Breast epithelium (tissue), 4 donors: Measurements from ENCODE around the gene RALGDS. TPM values are rescaled to one million over a fixed set of nuclear protein-coding genes. Genes with fewer than 3 reads are reported as not detected.

Experiments
- DNase-seq, 2 donors: peaks; one replicate each; pipeline ENCODE4 v3.0.0-alpha.2; 2019; ENCODE audit warnings: low spot score in 2 of 2
- H3K27ac ChIP-seq, 2 donors: fragments of 200-600 bp; sonication (generic) in 1 of 2; one replicate each; pipeline ENCODE4 v1.5.1; 2016 to 2019; ENCODE audit warnings: mild to moderate bottlenecking in 1 of 2
- H3K27me3 ChIP-seq, 2 donors: fragments of 200-600 bp; sonication (generic) in 1 of 2; one replicate each; pipeline versions ENCODE4 v1.5.1 to v1.6.0; 2017 to 2019; ENCODE audit warnings: control low read depth in 1 of 2, mild to moderate bottlenecking in 1 of 2
- H3K36me3 ChIP-seq: fragments of 200-600 bp; one replicate; pipeline ENCODE4 v1.5.1; 2019
- H3K4me1 ChIP-seq, 2 donors: fragments of 200-600 bp; sonication (generic); one replicate each; pipeline ENCODE4 v1.5.1; 2016 to 2019; ENCODE audit warnings: control low read depth in 1 of 2
- H3K4me3 ChIP-seq, 3 donors: fragments of 200-600 bp; sonication (generic); 1 replicate in 2 of 3; 2 replicates in 1 of 3; pipeline ENCODE4 v1.5.1; 2016 to 2019; ENCODE audit warnings: mild to moderate bottlenecking in 3 of 3, moderate library complexity in 2 of 3
- H3K9me3 ChIP-seq, 2 donors: fragments of 200-600 bp; sonication (generic) in 1 of 2; one replicate each; pipeline ENCODE4 v1.5.1; 2016 to 2019; ENCODE audit warnings: control low read depth in 1 of 2
- CTCF ChIP-seq, 3 donors: fragments of 450-650 bp; IDR thresholded peaks; one replicate each; pipeline ENCODE4 v1.5.1; 2016 to 2017; ENCODE audit warnings: antibody characterized with exemption in 3 of 3, mild to moderate bottlenecking in 3 of 3, moderate library complexity in 3 of 3
- POLR2A ChIP-seq: fragments of 450-650 bp; IDR thresholded peaks from one replicate; pipeline ENCODE4 v1.6.1; 2016; ENCODE audit warnings: antibody characterized with exemption, mild to moderate bottlenecking, moderate library complexity
- POLR2AphosphoS5 ChIP-seq, 3 donors: sonication (generic); formaldehyde crosslinking; IDR thresholded peaks; one replicate each; pipeline ENCODE4 v1.6.1; 2017; ENCODE audit warnings: antibody characterized with exemption in 3 of 3
- intact Hi-C: fragments of 100-400 bp; cut with DNase I; formaldehyde crosslinking; loops from one replicate; pipeline ENCODE4 v1.15.1; 2023; ENCODE audit warnings: low total_unique reads
- total RNA-seq, 3 donors: library from RNA; depleted of rRNA; stranded (reverse); fragments of >200 nt; gene quantifications; one replicate each; pipeline ENCODE4 v1.1.0, GENCODE V29; 2016

Gene RALGDS
- total RNA-seq, 3 donors from 2014 or later, result 52.0 to 94.1 (median 79.3) TPM

- peak; percentile 87 to 91 for DNase-seq
- H3K9me3 ChIP-seq, result no peaks in the 10 kb centered on the region
- peak overlapping the region; percentile 95 to 98 for H3K27ac ChIP-seq
- H3K36me3 ChIP-seq, result no peaks in the 10 kb centered on the region
- H3K4me1 ChIP-seq, result peaks cover 3 to 18% of the 10 kb centered on the region in 2 donors
- H3K27me3 ChIP-seq, result no peaks in the 10 kb centered on the region
- H3K4me3 ChIP-seq, result peak overlapping the region; percentile 60 to 91 (median 79)
- intact Hi-C loops, result loop anchor here (2.0 kb wide), 1 partner anchor 47 kb away; no protein-coding TSS in a partner anchor
- TF ChIP-seq POLR2A (peak; percentile 21), CTCF (IDR thresholded peaks at IDR 0.05) (peak; percentile 22 to 65 (median 48)), POLR2AphosphoS5 (IDR thresholded peaks at IDR 0.05) (peak; percentile 80 to 90 (median 81))
Observed at GRCh38 chr9:133149130-133150015, 28.3 kb upstream of the RALGDS start.

GRCh38 chr9:133148199-133149129 is 27.4 kb upstream of the RALGDS start:
- peak; percentile 17 to 65 (median 50) for TF ChIP-seq POLR2AphosphoS5 (IDR thresholded peaks at IDR 0.05)
- no peak for TF ChIP-seq CTCF (IDR thresholded peaks at IDR 0.05)
- Histone ChIP-seq H3K27me3 (no peaks in the 10 kb centered on the region), H3K4me3 (peak overlapping the region; percentile 60 to 91 (median 79)), H3K4me1 (peaks cover 3 to 23% of the 10 kb centered on the region in 2 donors), H3K36me3 (no peaks in the 10 kb centered on the region), H3K27ac (peak overlapping the region; percentile 95 to 98), H3K9me3 (no peaks in the 10 kb centered on the region)
- peak; percentile 54 to 69 for DNase-seq
- intact Hi-C loops, result loop anchor here (2.0 kb wide), 1 partner anchor 46 kb away; no protein-coding TSS in a partner anchor

GRCh38 chr9:133147412-133148198 is 26.6 kb upstream of the RALGDS start:
- Histone ChIP-seq H3K4me3 (peak overlapping the region; percentile 60 to 91 (median 79)), H3K36me3 (no peaks in the 10 kb centered on the region), H3K27me3 (no peaks in the 10 kb centered on the region), H3K4me1 (peaks cover 3 to 26% of the 10 kb centered on the region in 2 donors), H3K9me3 (no peaks in the 10 kb centered on the region), H3K27ac (peak overlapping the region; percentile 95 to 98)
- intact Hi-C loops, result loop anchor here (2.0 kb wide), 1 partner anchor 45 kb away; no protein-coding TSS in a partner anchor
- DNase-seq, result peak; percentile 84 to 86
- TF ChIP-seq POLR2AphosphoS5 (IDR thresholded peaks at IDR 0.05) (peak; percentile 20 to 46 (median 22)), CTCF (IDR thresholded peaks at IDR 0.05) (peak; percentile 97 to 99 (median 98)), POLR2A (no peak)

GRCh38 chr9:133146746-133147411 is 25.8 kb upstream of the RALGDS start:
- Histone ChIP-seq H3K27ac (peak overlapping the region; percentile 95 to 98), H3K36me3 (no peaks in the 10 kb centered on the region), H3K4me3 (peak overlapping the region in 2 of 3 donors; percentile 79 to 91), H3K27me3 (no peaks in the 10 kb centered on the region), H3K9me3 (no peaks in the 10 kb centered on the region), H3K4me1 (peaks cover 3 to 34% of the 10 kb centered on the region in 2 donors)
- TF ChIP-seq POLR2AphosphoS5 (IDR thresholded peaks at IDR 0.05) (no peak), POLR2A (no peak), CTCF (IDR thresholded peaks at IDR 0.05) (no peak)
- DNase-seq, result no peak
- intact Hi-C loops, result no loop called here
